T-helper 1 cell (primary cell): ENCODE data around the gene ACCS.

Experiments
- DNase-seq, 5 donors: peaks; one replicate each; pipeline ENCODE4 v3.0.0-alpha.2; 2012 to 2020
- total RNA-seq, 4 donors: gene quantifications; one replicate each; lab custom pipeline; 2026; lab: John Stamatoyannopoulos, UW

ACCS gene, protein sequence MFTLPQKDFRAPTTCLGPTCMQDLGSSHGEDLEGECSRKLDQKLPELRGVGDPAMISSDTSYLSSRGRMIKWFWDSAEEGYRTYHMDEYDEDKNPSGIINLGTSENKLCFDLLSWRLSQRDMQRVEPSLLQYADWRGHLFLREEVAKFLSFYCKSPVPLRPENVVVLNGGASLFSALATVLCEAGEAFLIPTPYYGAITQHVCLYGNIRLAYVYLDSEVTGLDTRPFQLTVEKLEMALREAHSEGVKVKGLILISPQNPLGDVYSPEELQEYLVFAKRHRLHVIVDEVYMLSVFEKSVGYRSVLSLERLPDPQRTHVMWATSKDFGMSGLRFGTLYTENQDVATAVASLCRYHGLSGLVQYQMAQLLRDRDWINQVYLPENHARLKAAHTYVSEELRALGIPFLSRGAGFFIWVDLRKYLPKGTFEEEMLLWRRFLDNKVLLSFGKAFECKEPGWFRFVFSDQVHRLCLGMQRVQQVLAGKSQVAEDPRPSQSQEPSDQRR
- 19.9 to 80.0 (median 42.8) reads per million in 4 donors for total RNA-seq

DNA sequence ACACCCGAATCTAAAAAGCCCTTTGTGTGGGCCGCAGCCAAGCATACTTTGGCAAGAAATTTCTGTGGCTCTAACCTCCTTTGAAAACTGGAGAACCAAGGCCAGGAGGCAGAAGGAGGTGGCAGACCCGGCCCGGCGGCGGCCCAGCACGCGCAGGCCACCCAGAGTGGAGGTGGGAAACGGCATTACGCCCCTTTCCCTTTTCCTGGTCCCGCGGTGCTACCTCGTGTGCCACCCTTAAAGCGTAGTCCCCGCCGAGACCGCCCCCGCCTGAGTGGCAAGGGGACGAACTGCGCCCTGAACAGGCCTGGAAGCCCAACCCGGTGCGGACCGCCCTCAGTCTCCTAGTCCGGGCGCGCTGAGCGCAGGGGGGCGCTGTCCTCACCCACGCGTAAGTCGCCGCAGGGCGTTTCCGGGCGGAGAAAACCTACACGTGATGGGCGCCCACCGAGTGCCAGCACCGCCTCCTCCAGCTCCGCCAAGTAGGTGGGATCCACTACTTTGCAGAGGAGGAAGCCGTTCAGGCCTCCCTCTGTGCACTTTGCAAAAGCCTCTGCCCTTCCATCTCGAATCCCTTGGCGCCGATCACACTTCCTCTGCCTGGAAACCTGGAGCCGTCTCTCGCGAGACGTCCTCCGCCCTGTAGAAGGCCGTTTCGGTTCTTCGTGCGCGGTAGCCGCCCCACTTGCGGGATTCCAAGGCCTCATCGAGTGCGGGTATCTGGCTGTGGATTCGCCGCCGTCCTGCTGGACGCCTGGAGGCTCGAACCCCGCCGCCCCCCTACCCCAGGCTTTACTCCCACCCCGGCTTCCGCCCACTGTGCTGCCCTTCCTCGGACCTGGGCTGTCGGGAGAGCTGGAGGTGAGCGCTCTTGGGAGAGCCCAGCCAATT, at the start of gene ACCS:
Gene ACCS (plus strand): TSS at position 430 of the 891 bp plus-strand sequence. CDS start 1,358 bp downstream, outside the sequence.
- peak; percentile 75 to 94 (median 78) for DNase-seq

DNA sequence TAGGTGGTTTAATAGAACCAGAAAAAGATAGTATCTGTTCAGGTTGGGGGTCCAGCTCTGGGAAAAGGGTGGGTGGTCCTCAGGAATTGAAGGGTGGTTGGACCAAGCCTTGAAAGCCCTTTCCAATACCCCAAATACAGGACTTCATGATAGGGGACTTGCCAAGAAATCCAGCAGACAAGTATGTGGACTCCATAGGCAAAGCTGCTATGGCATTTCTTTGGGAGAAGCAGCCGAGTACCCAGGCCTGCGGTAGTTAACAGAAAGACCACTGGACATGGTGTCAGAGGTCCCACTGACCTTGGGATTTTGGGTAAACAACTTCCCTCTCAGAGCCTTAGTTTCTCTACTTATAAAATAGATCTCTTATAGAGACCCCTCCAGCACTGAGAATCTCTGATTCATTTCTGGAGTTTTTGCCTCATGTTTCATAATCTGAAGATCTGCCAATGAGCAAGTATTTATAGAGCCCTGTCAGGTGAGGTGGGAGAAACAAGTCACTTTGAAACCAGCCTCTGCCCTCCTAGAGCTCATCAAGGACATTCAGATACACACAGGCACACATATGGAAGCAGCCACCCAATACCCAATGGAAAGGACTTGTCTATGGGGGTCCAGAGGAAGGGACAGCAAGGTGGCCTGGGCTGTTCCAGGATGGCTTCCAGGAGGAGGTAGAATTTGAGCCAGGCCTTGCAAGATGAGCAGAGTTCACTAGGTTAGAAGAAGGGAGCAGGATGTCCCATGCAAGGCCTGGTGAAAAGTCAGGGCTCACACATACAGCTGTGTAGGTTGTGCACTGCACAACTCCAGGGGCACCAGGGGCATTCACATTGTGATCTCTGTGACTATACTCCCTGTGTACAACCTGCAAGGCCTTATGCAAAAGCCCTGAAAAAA, 49.3 kb upstream of the ACCS start:
- DNase-seq: no peak

DNA sequence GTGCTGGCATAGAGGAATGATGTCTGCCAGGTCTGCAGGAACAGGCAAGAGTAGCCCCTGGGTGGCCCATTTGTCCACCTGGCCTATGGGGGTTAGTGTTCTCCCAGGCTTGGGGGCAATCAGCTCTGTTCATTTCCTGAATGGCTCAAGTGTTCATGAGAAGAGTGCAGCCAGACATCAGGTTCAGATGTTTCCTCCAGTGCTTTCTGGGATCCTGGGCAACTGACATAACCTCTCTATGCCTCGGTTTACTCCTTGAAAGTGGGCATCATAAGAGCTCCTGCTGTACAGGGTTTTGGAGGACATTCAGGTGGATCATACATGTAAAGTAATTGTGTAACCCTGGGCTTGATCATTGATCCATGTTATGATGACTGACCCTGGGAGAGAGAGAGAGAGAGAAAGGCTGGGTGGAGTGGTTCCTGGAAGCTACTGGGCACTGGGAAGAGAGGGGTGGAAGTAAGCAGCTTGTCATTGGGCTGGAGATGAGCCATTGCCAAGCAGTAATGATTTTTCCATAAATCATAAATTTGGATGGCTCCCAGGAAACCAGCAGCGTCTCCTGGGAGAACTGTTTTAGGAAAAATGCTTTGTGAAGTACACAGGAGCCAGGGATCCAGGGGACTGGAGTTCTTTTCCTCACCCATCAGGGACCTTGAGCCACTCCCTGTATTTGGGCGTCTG, 48.5 kb upstream of the ACCS start:
- no peak for DNase-seq

DNA sequence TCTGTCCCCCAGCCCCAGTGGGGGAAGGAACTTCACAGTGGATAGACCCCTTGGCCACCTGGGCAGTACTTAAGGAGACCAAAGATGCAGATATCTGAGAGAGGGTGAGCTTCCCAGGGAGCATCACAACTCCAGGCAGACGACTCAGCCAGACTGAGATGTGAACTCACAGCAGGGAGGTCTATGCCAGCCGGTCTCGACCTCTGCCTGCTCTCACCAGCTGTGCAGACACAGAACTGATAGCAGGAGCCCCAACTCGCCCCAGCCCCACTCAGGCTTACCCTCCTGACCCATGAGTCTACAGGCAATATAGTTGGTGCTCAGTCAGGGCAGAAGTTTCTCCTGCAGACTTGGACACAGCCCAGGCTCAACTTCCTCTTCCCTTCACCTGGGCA, 47.9 kb upstream of the ACCS start:
- DNase-seq: no peak

DNA sequence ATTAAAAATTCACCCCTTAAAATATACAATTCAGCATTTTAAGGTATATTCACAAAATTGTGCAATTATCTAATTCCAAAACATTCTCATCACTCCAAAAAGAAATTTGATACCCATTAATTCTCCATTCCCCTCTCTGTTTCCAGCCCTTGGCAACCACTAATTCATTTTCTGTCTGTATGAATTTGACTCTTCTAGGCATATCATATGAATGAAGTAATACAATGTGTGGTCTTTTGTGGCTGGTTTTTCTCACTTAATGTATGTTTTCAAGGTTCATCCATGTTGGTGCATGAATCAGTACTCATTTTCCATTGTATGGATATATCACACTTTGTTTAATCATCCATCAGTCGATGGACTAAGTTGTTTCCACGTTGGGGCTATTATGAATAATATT, 47.2 kb upstream of the ACCS start:
- DNase-seq: no peak

DNA sequence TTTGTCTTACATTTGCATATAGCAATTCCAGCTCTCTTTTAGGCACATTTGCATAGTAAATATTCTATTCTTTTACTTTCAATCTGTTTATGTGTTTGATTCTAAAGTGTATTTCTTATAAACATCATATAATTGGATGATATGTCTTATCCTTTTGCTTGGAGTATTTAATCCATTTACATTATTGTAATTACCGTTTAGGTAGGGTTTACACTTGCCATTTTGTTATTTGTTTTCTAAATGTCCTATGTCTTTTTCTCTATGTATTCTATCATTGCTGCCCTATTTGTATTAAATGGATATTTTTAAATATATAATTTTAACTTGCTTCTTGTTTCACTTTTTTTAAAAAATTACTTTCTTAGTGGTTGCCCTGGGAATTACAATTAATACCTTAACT, 41.1 kb upstream of the ACCS start:
- DNase-seq: no peak

DNA sequence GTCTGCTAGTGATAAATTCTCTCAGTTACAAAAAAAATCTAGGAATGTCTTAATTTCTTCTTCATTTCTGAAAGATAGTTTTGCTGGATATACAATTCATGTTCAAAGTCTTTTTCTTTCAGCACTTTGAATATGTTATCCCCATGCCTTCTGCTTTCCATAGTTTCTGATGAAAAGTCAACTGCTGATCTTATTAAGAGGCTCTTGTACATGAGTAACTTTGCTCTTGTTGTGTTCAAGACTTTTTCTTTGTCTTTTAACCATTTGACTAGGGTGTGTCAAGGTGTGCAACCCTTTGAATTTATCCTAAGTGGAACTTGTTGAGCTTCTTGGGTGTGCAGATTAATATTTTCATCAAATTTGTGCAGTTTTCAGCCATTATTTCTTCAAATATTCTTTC, 40.3 kb upstream of the ACCS start:
- no peak for DNase-seq

DNA sequence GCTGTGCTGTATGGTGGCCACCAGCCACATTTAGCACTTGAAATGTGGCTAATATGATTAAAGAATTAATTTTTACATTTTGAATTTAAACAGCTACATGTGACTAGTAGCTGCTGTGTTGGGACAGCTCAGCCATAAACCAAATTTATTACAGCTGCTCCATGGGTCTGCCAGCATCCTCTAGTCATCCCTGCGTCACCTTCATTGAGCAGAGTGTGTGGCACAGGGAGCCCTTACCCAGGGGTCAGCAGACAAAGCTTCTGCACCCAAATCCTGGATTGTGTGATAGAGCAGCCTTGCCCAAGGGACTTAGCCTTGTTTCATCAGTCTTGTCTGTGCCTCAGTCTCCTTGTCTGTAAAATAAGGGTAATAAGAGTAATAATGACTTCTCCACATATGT, 37.7 kb upstream of the ACCS start:
- no peak for DNase-seq

DNA sequence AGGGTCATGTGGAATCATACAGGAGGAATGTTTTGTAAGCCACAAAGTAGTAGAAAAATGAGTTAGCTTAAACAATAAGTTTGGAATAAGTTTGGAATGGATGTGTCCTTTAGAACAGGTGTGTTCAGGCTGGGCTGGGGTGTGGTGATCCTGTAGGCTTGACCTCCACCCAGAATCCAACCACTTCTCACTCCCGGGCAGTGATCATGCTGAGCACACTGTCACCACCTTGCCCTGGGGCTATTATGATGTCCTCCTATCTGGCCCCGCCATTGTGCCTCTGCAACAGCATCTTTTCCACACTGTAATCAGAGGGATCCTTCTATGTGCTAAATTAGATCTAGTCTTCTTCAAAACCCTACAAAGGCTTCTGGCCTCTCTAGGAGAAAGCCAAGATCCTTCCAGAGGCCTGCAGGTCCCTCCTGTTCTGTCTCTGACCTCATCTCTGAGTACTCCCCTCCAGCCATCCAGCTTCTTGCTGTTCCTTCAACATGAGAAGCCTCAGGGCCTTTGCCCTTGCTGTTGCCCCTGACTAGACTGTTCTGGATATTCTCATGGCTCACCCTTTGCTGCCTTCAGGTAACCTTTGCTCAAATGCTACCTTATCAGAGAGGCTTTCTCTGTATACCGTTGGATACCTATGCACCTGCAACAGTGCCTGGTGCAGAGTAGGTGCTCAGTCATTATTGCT, 37.1 kb upstream of the ACCS start:
- no peak for DNase-seq

DNA sequence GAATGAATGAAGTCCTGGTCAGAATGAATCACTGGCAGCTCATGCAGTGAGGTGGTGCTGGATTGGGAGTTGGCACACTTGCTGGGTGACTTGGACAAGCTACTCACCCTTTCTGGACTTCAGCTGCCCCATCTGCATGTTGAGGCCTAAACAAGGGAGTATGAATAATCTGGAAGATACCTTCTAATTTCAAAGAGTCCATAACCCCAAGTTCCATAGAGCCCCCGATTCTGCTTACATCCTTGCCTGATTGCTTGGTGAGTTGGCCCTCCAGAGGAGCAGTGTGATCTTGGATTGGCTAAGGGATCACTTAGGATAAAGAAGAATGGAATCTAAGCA, 36.6 kb upstream of the ACCS start:
- DNase-seq: no peak

DNA sequence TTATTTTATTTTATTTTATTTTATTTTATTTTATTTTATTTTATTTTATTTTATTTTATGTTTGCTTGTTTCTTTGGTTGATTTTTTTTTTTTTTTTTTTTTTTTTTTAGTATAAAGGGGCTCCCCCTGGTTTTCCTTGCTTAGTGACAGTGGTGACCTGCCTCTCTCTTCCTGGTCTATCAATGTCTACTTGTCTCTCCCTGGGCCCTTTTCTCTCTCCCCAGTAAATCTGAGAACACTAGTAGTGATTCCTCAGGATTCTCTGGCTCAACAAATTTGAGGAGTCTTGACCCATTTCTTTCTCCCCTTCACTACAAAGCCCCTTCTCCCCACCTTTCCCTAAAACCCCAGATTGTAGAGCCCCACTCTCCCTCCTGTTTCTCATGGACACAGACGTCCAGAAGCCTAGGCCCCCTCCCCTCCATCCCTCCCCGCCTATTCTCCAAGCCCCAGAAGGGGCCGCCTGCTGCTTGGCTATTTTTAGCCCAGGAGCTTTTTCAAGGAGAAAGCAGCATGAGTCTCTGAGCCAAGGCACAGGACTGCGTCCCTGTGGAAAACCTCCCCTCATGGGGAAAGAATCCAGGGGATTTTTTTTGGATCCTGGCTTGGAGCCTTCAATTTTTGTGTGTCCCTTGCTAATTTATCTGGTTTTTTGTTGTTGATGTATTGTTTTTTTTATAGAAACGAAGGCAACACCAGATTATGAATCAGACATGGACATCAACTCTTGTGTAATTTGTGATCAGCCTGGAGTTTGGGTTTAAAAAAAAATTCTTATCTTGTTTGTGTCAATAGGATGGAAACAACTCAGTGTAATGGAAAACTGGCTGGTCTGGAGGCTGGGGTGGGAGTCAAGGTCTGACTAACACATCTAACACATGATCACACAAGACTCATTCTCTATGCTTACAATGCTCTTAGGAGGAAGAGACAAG, 35.8 kb upstream of the ACCS start:
- no peak for DNase-seq

DNA sequence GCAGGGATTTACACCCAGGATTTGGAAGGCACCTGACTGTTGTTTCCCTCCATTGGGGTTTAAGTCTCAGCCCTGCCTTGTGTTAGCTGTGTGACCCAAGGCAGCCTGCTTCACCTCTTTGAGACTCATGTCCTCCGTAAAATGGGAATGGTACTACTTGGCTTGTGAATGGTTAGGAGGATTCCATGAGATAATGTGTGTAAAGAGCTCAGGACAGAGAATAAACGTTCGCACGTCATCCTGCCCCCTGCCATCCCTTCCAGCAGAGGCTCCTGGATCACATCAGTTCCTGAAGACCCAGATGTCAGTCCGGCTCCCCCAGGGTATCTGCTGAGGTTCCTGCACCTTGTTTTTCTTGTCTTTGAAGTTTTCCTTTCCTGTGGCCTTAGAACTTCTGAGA, 35.1 kb upstream of the ACCS start:
- no peak for DNase-seq

DNA sequence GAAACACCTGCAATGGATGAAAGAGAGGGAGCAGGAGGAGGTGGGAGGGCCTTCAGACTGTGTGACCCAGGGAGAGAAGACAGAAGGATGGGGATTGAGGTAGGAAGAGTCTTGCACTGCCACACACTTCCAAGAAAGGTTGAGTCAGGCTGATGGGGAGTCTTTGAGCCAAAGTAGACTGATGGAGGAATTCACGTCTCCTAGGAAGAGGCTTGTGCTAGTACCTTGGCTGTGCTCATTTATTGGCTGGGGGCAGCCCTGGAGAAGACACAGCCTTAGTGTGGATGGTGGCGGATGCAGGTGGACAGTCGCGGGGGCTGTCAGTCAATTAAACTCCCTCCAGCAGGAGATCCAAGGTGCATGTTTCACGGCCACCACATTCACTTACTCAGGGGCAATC, 34.5 kb upstream of the ACCS start:
- DNase-seq: no peak

DNA sequence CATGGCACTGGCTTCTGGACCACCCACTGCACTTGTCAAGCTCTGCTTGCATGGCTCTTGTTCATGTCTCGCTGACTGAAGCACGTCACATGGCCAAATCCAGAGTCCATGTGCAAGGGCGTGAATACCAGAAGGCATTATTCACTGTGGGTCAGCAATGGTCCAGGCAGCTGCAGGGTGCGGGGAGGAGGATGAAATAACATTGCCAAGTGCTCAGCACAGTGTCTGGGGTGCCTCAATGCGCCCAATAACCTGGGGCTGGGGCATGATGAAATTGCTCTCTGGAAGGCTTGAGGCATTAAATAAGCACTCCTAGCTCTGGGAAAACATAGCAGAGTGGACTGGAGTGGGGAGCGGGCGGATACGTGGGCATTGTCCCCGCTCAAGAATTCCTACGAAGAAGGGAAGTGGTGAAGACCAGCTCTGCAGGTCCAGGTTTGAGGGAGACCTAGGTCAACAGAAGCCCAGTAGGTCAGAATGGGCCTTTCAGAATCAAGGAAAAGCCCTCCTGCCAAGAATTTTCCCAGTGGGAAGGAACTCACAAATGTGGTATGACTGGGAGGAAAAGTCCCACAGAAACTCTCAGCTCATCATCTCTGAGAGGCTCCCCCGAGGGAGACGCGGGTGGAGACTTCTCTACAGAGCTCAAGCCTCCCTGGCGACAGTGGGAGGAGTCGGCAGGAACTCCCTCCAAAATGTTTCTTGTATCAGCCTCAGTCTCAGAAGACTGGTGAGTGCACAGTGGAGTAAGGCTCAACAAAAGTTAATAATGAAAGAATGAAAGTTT, 33.6 kb upstream of the ACCS start:
- no peak for DNase-seq

DNA sequence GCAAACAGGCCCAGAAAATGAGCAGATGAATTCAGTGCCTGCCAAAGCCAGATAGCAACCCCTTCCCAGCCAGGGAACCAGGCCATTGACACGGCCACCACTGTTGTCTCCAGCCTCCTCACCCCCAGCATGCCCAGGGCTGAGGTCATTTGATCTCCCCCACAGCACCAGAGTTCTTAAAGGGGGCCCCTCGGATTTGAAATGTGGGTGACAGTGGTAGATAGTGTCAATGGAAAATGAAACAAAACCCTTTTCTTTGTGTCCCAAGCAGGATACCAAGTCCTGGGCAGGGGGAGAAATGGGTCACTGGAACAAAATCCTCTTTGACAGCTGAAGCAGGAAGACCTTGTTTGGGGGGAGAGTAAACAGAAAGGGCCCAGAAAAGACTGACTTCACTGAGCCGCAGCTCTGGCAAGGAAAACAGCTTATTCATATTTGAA, 32.6 kb upstream of the ACCS start:
- no peak for DNase-seq

DNA sequence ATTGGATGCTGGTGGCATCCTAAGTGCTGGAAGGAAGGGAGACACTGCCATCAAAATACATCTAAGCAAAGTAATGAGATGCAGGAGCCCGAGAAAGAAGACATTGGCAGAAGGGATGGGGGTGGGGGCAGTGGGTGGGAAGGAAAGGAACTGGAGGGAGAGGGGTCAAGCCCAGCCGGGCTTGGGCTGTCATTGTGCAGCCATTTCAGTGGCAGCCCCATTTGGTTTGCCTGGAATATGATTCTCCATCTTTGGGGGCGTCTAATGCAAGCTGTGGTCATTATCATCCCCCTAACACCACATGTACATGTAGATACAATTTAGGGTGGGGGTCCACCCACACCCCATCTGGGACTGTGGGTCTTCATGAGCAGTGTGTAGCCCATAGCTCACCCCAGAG, 32.2 kb upstream of the ACCS start:
- DNase-seq: no peak

DNA sequence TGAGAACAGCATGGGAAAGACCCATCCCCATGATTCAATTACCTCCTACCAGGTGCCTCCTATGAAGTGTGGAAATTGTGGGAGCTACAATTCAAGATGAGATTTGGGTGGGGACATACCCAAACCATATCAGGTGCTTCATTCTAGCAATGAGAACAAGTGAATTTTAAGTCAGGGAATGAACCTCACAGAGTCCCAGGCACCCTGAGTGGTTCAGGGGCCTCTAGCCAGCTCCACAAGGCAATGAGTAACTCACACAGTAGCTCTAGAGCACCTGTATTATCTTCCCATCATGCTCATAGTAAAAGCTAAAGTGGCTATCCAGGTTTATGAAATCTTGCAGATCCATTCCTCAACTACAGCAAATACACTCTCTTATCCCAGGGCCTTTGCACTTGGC, 31.4 kb upstream of the ACCS start:
- no peak for DNase-seq

DNA sequence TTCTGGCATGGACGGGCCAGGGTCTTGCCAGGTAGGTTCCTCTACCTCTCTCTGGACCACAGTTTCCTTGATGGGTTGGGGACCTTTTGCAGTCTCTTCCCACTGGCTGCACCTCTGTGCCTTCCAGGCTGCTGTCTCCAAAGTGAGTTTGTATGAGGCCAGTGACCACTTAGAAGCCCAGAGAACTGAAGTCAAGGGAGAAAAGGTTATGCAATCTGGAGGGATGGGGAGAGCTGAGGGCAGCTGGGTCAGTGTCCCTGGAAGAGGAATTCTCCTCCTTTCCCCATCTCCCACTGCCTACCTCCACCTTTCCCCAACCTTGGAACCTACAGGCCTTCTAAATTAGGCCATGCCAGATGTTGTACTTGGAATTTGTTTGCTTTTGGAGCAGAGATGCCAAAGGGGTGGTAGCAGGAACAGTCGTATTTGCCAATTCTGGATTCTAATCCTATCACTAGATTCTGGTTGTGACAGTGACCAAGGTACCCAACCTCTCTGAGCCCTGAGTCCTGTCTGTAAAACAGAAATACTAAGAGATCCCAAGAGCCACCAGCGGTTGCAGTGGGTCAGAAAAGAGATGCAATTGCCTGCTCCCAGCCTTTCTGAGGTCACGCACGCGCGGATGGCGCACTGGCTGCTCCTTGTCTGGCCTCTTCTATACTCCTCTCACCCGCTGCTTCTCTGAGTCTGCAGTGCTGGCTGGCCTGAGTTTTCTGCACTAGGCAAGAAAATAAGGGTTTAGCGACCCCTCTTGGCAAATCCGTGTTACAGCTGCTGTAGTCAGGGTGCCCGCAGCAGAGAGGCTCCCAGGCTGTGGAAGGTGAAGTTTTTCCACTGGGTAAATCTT, 29.0 kb upstream of the ACCS start:
- peak in 1 of 5 donors; percentile 35 for DNase-seq

DNA sequence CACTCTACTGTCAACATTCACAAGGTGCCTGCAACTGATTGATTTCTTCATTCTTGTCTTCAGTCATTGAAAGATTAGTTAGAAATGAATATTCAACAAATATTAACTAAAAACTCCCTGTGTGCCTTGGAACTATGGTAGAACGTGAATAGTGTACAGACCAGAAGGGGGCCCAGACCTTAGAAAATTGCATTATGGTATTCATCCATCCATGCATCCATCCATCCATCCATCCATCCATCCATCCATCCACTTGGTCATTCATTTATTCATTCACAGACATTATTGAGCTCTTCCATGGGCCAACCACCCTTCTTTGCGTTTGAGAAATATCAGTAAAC, 28.4 kb upstream of the ACCS start:
- no peak for DNase-seq
